Endothelial cell (in vitro differentiated cells): ENCODE measurements around the gene RPSA. TPM values are rescaled to one million over a fixed set of nuclear protein-coding genes. Genes with fewer than 3 reads are reported as not detected.

Source experiments
- DNase-seq: peaks from one replicate; pipeline ENCODE4 v3.0.0; 2021; ENCODE audit warnings: low spot score
- H3K27ac Mint-ChIP-seq: one replicate; pipeline ENCODE4 v1.8.0; 2021; ENCODE audit warnings: mixed read lengths, inconsistent platforms; ENCODE audit not compliant: unreplicated experiment
- H3K27me3 Mint-ChIP-seq: one replicate; pipeline ENCODE4 v1.8.0; 2021; ENCODE audit warnings: mild to moderate bottlenecking, moderate library complexity, mixed read lengths, inconsistent platforms; ENCODE audit not compliant: unreplicated experiment
- H3K36me3 Mint-ChIP-seq: one replicate; pipeline ENCODE4 v1.8.0; 2021; ENCODE audit warnings: mild to moderate bottlenecking, low read depth, mixed read lengths, inconsistent platforms; ENCODE audit not compliant: unreplicated experiment
- H3K4me1 Mint-ChIP-seq: one replicate; pipeline ENCODE4 v1.8.0; 2021; ENCODE audit warnings: mild to moderate bottlenecking, mixed read lengths, inconsistent platforms; ENCODE audit not compliant: unreplicated experiment
- H3K4me3 Mint-ChIP-seq: one replicate; pipeline ENCODE4 v1.8.0; 2021; ENCODE audit warnings: mild to moderate bottlenecking, mixed read lengths, inconsistent platforms; ENCODE audit not compliant: unreplicated experiment
- H3K9me3 Mint-ChIP-seq: one replicate; pipeline ENCODE4 v1.8.0; 2021; ENCODE audit warnings: mixed read lengths, inconsistent platforms; ENCODE audit not compliant: unreplicated experiment
- total RNA-seq: library from RNA; stranded (reverse); fragmentation: NEBNext Ultra II Directional; extraction: Animal tissue kit (Norgen Biotek cat#: 25700); gene quantifications from one replicate; pipeline ENCODE4 v1.2.1, GENCODE V29; 2021; ENCODE audit not compliant: unreplicated experiment
- TF ChIP-seq, protein P1 (sequence below): fragments of 200-600 bp; sonication (generic); IDR thresholded peaks from one replicate; pipeline ENCODE4 v1.5.0; 2021; ENCODE audit warnings: antibody characterized with exemption; ENCODE audit not compliant: unreplicated experiment

Gene RPSA
- total RNA-seq, 1 donor from 2014 or later = 2,445 TPM

DNA sequence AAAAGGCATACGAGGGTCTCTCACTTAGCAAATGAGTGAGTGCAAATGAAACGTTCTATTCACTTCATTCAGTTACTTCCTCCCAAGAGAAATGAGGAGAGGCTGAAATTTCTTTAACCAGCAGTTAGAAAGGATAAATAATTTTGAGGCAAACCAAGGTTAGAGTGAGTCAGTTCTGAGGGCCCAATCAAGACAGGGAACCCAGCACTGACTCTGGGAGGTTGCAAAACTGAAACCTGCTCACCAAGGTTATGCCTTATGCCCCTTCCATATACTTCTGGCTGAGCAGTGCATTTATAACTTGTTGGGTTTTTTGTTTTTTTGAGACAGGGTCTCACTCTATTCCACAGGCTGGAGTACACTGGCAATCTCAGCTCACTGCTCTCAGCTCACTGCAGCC, 4.5 kb upstream of the RPSA start:
- Mint-ChIP-seq H3K27ac (no peak overlapping the region), H3K4me3 (no peak overlapping the region), H3K9me3 (no peaks in the 10 kb centered on the region), H3K4me1 (peaks cover 6% of the 10 kb centered on the region), H3K36me3 (peaks cover 11% of the 10 kb centered on the region), H3K27me3 (peaks cover 5% of the 10 kb centered on the region)
- TF ChIP-seq, protein P1, sequence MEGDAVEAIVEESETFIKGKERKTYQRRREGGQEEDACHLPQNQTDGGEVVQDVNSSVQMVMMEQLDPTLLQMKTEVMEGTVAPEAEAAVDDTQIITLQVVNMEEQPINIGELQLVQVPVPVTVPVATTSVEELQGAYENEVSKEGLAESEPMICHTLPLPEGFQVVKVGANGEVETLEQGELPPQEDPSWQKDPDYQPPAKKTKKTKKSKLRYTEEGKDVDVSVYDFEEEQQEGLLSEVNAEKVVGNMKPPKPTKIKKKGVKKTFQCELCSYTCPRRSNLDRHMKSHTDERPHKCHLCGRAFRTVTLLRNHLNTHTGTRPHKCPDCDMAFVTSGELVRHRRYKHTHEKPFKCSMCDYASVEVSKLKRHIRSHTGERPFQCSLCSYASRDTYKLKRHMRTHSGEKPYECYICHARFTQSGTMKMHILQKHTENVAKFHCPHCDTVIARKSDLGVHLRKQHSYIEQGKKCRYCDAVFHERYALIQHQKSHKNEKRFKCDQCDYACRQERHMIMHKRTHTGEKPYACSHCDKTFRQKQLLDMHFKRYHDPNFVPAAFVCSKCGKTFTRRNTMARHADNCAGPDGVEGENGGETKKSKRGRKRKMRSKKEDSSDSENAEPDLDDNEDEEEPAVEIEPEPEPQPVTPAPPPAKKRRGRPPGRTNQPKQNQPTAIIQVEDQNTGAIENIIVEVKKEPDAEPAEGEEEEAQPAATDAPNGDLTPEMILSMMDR = no peak
- no peak for DNase-seq

DNA sequence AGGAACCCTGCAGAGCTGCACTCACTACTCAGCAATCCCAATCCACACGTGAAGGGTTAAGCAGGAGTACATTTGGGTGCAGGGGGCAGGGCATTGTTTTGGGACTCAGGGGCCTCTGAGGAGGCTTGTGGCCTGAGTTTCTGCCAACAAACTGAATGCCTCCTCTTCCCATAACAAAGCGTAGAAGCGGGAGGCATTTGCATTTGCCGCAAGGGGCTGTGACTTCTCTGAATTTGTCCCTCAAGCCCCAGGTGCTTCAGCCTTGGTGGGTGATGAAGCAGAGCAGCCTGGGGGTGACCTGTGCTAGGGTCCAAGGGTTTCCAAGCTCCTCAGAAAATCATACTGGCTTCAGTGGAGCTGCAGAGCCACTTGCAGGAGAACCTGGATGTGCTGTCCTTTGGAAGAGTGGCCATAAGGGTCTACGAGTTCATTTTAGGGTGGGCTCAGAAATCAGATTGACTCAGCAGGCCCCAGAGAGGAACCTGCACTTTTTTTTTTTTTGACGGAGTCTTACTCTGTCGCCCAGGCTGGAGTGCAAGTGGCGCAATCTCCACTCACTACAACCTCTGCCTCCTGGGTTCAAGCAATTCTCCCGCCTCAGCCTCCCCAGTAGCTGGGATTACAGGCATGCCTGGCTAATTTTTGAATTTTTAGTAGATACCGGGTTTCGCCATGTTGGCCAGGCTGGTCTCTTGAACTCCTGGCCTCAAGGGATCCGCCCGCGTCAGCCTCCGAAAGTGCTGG, 1.4 kb upstream of the RPSA start:
- peaks cover 22% of the 10 kb centered on the region for H3K4me1 Mint-ChIP-seq
- H3K4me3 Mint-ChIP-seq = no peak overlapping the region
- no peak for DNase-seq
- TF ChIP-seq, protein P1 = no peak
- peaks cover 16% of the 10 kb centered on the region for H3K36me3 Mint-ChIP-seq
- H3K9me3 Mint-ChIP-seq = no peaks in the 10 kb centered on the region
- no peak overlapping the region for H3K27ac Mint-ChIP-seq
- peaks cover 11% of the 10 kb centered on the region for H3K27me3 Mint-ChIP-seq

- no peak for DNase-seq
- Mint-ChIP-seq H3K9me3 (no peaks in the 10 kb centered on the region), H3K4me1 (peaks cover 22% of the 10 kb centered on the region), H3K4me3 (peak overlapping the region; percentile 94), H3K27ac (peak overlapping the region; percentile 94), H3K27me3 (peaks cover 11% of the 10 kb centered on the region), H3K36me3 (peaks cover 20% of the 10 kb centered on the region)
- TF ChIP-seq, protein P1 = no peak
Observed at GRCh38 chr3:39405687-39406367, 693 bp upstream of the RPSA start.

- Mint-ChIP-seq H3K4me1 (peaks cover 27% of the 10 kb centered on the region), H3K9me3 (no peaks in the 10 kb centered on the region), H3K4me3 (peak overlapping the region; percentile 97), H3K27ac (peak overlapping the region; percentile 98), H3K36me3 (peaks cover 32% of the 10 kb centered on the region), H3K27me3 (peaks cover 11% of the 10 kb centered on the region)
- no peak for DNase-seq
- TF ChIP-seq, protein P1 = no peak
Observed at GRCh38 chr3:39407259-39407629, 724 bp downstream of the RPSA start.
